LHCN-M2 (cell line): ENCODE measurements around the gene FAM76B. TPM values are rescaled to one million over a fixed set of nuclear protein-coding genes. Genes with fewer than 3 reads are reported as not detected.
A peak's percentile ranks its signal among the peaks of the same experiment; 100 is the strongest.
"Not testable (repeated sequence)": the region's sequence is repeated elsewhere in the genome, so short reads cannot be mapped to it uniquely, and the experiment has no call there.

ENCODE experiments used
- DNase-seq: peaks from one replicate; pipeline ENCODE4 v3.0.0-alpha.2; 2012; ENCODE audit warnings: low read depth
- polyA plus RNA-seq: library from polyadenylated mRNA; unstranded; fragments of >200 nt; gene quantifications from one replicate; pipeline ENCODE4 v1.2.1, GENCODE V29; 2012; ENCODE audit warnings: missing spikeins
- total RNA-seq: library from RNA; depleted of rRNA; stranded (reverse); fragments of >200 nt; gene quantifications from 2 replicates; pipeline ENCODE4 v1.2.3, GENCODE V29; 2014; rRNA removed

The FAM76B gene
- total RNA-seq = 16.4 and 22.0 TPM in 2 replicates
- polyA plus RNA-seq = 2.7 TPM

DNA sequence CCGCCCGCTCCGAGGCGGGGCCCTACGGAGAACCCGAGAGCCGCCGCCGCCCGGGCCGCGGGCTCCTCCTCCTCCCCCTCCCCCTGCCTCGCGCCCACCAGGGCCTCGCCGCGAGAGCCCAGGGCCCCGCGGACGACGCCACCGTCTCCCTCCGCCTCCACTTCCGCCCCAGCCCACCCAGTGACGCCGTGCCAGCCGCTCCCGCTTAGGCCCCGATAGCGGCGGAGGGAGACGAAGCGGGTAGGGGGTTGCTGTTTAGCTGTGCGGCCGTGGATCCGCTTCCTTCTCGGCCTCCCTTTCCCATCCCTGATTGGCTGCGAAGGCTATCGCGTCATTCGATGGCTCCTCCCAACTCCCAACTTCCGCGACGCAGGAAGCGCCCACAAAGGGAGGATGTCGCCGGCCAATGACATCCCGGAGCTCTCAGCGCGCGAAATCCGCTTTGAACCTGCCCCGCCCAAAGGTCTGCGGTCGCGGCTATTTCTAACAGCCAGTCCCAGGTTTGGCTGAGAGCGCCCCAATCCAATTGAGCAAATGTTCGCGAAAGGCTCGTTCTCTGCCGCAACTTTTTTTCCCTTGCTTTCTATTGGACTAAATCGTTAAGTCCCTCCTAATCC lies at the start of gene FAM76B:
Gene FAM76B (minus strand): TSS at position 277 of the 617 bp plus-strand sequence. CDS start 304 bp downstream, outside the sequence.
- DNase-seq = peak; percentile 99

DNA sequence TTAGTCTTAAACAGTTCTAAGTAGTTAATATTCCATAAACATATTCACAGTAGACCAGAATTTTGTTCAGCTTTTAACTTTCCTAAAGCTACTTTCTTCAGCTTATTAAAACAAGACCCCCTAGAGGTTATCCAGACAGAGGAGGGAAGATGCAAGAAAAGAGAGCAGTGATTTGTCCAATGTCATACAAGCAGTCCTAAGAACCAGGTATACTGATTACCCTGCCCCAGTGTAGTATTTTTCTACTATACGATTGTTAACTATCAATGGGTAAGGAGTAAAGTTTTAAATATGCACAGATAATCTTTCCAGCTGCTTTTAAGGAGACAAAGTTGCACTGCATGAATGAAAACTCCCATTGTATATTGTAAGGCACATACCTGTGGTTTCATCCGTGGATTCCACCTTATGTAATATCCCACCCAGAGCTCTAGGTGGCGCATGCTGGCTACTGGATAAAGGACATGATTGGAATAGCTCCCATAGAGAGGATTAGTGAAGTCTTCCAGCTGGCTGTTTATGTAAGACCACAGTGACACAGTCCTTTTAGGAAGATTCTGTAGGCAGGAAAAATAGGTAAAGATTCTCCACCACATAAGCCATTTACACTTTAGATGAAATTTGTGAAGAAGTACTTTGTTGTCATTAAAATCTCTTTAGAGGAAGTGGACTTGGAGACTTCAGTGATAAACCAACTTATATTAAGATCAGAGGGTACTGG lies 46.3 kb upstream of the FAM76B start:
- peak; percentile 91 for DNase-seq

DNA sequence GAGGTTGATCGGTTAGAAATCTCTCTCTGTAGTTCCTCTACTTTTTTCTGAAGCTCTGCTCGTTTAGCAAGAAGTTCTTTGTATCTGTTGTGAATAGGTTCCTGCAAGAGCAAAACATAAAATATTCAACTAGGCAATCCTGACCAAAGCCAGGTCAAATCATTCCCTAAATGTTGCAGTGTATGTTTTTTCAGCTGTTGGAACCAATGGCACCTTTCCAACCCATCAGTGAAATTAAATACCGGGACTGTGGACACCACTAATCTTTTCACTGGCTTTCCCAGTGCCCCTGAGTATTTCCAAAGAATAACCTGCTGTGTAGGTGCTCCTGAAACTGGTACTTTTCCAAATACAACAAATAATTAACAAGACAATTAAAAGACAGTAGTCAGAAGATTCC lies 45.8 kb upstream of the FAM76B start:
- DNase-seq = peak; percentile 89

DNA sequence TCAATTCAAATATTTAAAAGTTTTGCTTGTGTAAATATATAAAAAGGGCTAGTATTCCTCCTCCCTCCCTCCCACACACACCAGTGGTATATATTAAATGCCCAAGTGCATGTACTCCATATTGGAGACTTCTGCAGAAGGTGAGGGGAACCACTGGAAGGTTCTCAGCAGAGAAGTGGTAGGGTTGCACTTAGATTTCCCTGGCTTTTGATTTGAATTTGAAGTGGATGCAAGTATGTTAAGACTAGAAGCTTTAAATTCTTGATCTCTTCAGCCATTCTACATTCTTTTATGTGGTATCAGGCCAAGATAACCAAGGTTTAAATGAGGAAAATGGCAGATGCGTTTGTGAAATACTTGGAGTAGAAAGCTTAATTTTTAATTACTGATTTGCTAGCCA lies 43.8 kb upstream of the FAM76B start:
- DNase-seq = no peak

DNA sequence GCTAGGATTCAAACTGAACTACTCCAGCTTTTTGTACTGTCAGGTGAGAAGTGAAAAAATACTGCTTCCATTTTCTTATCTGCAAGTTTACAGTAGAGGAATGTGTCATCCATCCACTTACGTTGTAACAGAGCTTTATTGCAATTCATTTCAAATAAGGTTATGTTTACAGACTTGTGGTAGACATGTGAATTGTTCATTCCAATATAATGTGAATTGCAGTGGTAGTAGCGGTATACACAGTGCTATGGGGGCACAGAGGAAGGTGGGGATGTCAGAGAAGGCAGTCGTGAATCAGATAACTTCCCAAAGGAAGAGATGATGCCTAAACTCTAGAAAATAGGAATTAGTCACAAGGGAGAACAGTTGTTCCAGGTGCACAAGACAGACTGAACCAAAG lies 43.2 kb upstream of the FAM76B start:
- DNase-seq = no peak

DNA sequence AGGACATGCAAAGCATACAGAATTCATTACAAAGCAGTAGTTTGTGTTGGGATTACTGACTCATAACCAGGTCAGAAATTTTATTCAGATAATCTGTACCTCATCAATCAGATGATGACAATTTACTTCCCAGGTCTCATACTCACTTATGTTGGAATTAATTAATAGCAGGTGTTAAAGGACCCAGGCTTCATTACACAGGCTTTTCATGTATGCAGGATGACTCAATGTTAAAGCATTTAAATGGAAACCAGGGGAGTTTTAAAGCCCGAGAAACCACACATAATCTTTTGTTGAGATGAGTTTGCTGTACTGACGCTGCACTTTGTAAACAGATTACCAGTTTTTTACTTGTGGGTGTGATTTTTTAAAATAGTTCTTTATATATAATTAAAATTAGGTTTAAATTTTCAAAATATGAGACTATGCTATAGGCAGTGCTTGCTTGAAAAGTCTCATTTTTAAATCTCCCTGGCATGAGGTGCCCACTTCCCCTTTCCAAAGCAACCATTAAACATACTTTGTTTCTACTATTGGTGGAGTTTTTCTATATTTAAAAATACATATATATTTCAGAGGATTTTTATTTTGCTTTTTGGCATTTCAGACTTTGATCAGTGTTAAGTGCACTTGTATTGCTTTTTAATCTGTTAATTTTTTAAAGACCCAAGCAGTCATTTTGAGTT lies 41.8 kb upstream of the FAM76B start:
- peak; percentile 80 for DNase-seq

GRCh38 chr11:95829580-95830259 lies 40.1 kb upstream of the FAM76B start:
- DNase-seq = peak; percentile 17

GRCh38 chr11:95827696-95828095 lies 38.1 kb upstream of the FAM76B start:
- DNase-seq = peak; percentile 19

- peak; percentile 55 for DNase-seq
Measured at GRCh38 chr11:95821640-95822039, 32.1 kb upstream of the FAM76B start.

GRCh38 chr11:95816037-95816436 lies 26.5 kb upstream of the FAM76B start:
- no peak for DNase-seq

GRCh38 chr11:95811052-95811451 lies 21.5 kb upstream of the FAM76B start:
- DNase-seq = not testable (repeated sequence)

- DNase-seq = not testable (repeated sequence)
Measured at GRCh38 chr11:95806464-95806863, 16.9 kb upstream of the FAM76B start.

- DNase-seq = no peak
Measured at GRCh38 chr11:95805869-95806268, 16.3 kb upstream of the FAM76B start.

GRCh38 chr11:95803973-95804372 lies 14.4 kb upstream of the FAM76B start:
- DNase-seq = no peak

DNA sequence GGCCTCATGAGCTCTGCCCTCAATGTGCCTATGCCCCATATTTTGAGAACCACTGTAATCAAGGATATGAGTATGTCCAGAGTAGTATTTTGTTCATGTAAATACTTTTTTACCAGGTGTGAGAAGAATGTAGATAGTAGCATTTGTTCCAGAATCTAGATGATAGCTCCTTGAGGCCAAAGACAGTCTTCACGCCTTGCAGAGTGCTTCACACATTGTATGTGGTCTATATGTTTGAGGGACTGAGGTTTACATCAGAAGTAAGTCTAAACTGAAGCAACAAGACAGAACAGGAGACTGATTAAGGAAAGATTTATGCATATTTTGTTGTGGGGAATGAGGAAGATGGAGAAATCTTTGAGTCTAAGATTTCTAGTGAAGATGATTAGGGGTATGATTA lies 13.2 kb upstream of the FAM76B start:
- DNase-seq = no peak

- DNase-seq = no peak
Measured at GRCh38 chr11:95800438-95800837, 10.9 kb upstream of the FAM76B start.

- no peak for DNase-seq
Measured at GRCh38 chr11:95799546-95799945, 10.0 kb upstream of the FAM76B start.

DNA sequence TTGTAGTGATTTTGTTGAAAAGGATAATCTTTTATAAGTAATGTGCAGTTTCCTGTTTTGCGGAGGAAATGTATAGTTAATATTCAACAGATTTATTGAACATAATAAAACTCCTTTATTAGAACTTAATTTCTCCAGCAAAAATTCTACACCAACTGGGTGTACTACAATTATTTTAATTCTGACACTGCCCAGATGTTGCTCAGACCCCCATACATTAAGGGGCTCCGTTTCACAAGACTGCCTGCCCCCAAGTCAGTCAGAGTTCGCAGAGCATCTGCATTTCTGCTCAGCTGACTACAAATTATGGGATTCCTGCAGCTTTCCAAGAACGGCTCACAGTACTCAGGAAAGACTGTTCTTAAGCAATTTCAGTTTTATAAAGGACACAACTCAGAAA lies 6.9 kb upstream of the FAM76B start:
- DNase-seq = no peak

GRCh38 chr11:95795627-95796295 lies 6.2 kb upstream of the FAM76B start:
- DNase-seq = no peak

DNA sequence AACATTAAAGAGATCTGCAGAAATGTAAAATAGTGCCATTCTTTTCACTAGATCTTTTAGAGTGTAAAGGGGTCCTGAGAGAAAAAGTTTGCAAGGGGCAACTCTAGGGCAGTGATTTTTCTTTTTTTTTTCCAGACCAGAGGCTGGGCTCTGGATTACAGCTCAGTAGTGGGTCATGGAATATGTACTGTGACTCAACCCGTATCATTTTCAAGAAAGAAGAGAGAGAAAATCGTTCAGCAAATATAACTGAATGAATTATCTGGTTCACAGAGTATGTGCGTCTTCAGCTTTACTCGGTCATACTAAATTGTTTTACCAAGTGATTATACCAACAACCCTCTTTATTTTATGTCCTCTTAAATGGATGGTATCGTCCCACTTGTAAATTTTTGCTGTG lies 4.5 kb upstream of the FAM76B start:
- peak; percentile 45 for DNase-seq

GRCh38 chr11:95793116-95793515 lies 3.5 kb upstream of the FAM76B start:
- no peak for DNase-seq

DNA sequence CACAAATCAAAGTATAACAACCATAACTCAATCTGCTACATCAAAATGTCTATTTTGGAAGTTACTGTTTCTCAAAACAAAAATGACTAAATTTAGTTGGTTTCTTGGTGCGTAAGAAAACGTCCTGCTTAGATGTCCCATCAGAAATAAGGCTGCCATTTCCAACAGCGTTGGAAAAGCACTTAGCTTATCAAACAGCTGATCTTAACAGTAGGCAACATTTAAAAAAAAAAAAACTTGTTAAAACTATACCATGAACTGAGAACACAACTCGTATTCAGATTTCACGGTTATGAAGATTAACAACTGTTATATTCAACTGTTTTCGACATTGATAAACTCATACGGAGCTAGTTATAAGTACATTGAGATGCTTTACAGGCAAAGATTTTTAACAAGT lies 3.1 kb upstream of the FAM76B start:
- DNase-seq = no peak
